Liver (tissue), 9 donors: ENCODE measurements around the gene PDCD6IP. TPM values are rescaled to one million over a fixed set of nuclear protein-coding genes. Genes with fewer than 3 reads are reported as not detected.
A peak's percentile ranks its signal among the peaks of the same experiment; 100 is the strongest.

ENCODE experiments used
- DNase-seq: peaks from one replicate; pipeline ENCODE4 v3.0.0-alpha.2; 2017; ENCODE audit warnings: low spot score
- H3K27ac ChIP-seq, 2 donors: one replicate each; pipeline ENCODE4 v1.7.0; 2013; ENCODE audit warnings: inconsistent platforms in 2 of 2, low read length in 2 of 2, control low read depth in 1 of 2, low read depth in 1 of 2, mild to moderate bottlenecking in 1 of 2
- H3K27me3 ChIP-seq, 4 donors: one replicate each; pipeline versions ENCODE4 v1.6.1 to v1.7.0; 2013; ENCODE audit warnings: low read length in 3 of 4, inconsistent platforms in 1 of 4, mild to moderate bottlenecking in 1 of 4, moderate library complexity in 1 of 4; ENCODE audit not compliant: control insufficient read depth in 4 of 4, insufficient read depth in 4 of 4
- H3K36me3 ChIP-seq, 4 donors: one replicate each; pipeline versions ENCODE4 v1.6.1 to v1.7.0; 2013; ENCODE audit warnings: low read length in 3 of 4, mild to moderate bottlenecking in 3 of 4, low read depth in 1 of 4, moderate library complexity in 1 of 4; ENCODE audit not compliant: control insufficient read depth in 4 of 4, insufficient read depth in 3 of 4
- H3K4me1 ChIP-seq, 4 donors: one replicate each; pipeline versions ENCODE4 v1.6.1 to v1.7.0; 2013; ENCODE audit warnings: low read length in 3 of 4, mild to moderate bottlenecking in 3 of 4, moderate library complexity in 1 of 4; ENCODE audit not compliant: control insufficient read depth in 4 of 4, insufficient read depth in 4 of 4
- H3K4me3 ChIP-seq, 3 donors: one replicate each; pipeline versions ENCODE4 v1.6.1 to v1.7.0; 2013; ENCODE audit warnings: low read length in 3 of 3, control low read depth in 1 of 3, low read depth in 1 of 3, mild to moderate bottlenecking in 1 of 3
- H3K9ac ChIP-seq, 2 donors: one replicate each; pipeline ENCODE4 v1.7.0; 2013; ENCODE audit warnings: low read length in 2 of 2, mild to moderate bottlenecking in 2 of 2, moderate library complexity in 2 of 2, control low read depth in 1 of 2, low read depth in 1 of 2
- H3K9me3 ChIP-seq, 4 donors: one replicate each; pipeline versions ENCODE4 v1.6.1 to v1.7.0; 2013; ENCODE audit warnings: low read length in 3 of 4; ENCODE audit not compliant: control insufficient read depth in 4 of 4
- ATF3 ChIP-seq: IDR thresholded peaks from 2 replicates; pipeline ENCODE4 v1.6.1; 2016; ENCODE audit warnings: antibody characterized with exemption
- CTCF ChIP-seq: fragments of 150-350 bp; IDR thresholded peaks from 2 replicates; pipeline ENCODE4 v1.5.1; 2017; ENCODE audit warnings: improper control_type of control experiment, low read depth, low read length; ENCODE audit not compliant: missing input control
- EGR1 ChIP-seq, 2 donors: IDR thresholded peaks; 2 replicates each; pipeline ENCODE4 v1.6.1; 2016 to 2018; ENCODE audit warnings: antibody characterized with exemption in 2 of 2, low read depth in 2 of 2
- FOXA1 ChIP-seq: IDR thresholded peaks from 2 replicates; pipeline ENCODE4 v1.6.1; 2016; ENCODE audit warnings: antibody characterized with exemption
- FOXA2 ChIP-seq: IDR thresholded peaks from 2 replicates; pipeline ENCODE4 v1.6.1; 2016; ENCODE audit warnings: antibody characterized with exemption
- GABPA ChIP-seq, 2 donors: IDR thresholded peaks in 1 of 2; conservative IDR thresholded peaks in 1 of 2; 2 replicates each; pipeline ENCODE4 v1.6.1; 2016; ENCODE audit warnings: antibody characterized with exemption in 2 of 2, mild to moderate bottlenecking in 1 of 2, moderate library complexity in 1 of 2
- HNF4G ChIP-seq: IDR thresholded peaks from 2 replicates; pipeline ENCODE4 v1.6.1; 2016; ENCODE audit warnings: antibody characterized with exemption
- MAX ChIP-seq: IDR thresholded peaks from 2 replicates; pipeline ENCODE4 v1.6.1; 2016; ENCODE audit warnings: antibody characterized with exemption
- RAD21 ChIP-seq, 2 donors: IDR thresholded peaks; 2 replicates each; pipeline ENCODE4 v1.6.1; 2016; ENCODE audit warnings: antibody characterized with exemption in 2 of 2, mild to moderate bottlenecking in 2 of 2
- REST ChIP-seq: IDR thresholded peaks from 2 replicates; pipeline ENCODE4 v1.6.1; 2016; ENCODE audit warnings: antibody characterized with exemption, mild to moderate bottlenecking
- RXRA ChIP-seq, 2 donors: IDR thresholded peaks; 2 replicates each; pipeline ENCODE4 v1.6.1; 2017 to 2018; ENCODE audit warnings: antibody characterized with exemption in 2 of 2, mild to moderate bottlenecking in 1 of 2
- SP1 ChIP-seq: IDR thresholded peaks from 2 replicates; pipeline ENCODE4 v1.6.1; 2018; ENCODE audit warnings: antibody characterized with exemption, mild to moderate bottlenecking
- YY1 ChIP-seq: IDR thresholded peaks from 2 replicates; pipeline ENCODE4 v1.6.1; 2016; ENCODE audit warnings: antibody characterized with exemption, mild to moderate bottlenecking
- WGBS: extraction: QIAGEN DNeasy Blood & Tissue Kit; methylation state at CpG from one replicate; pipeline ENCODE4 v1.1.7; 2013; 5-methylcytosine and 5-hydroxymethylcytosine counted together
- polyA plus RNA-seq, 2 donors: library from polyadenylated mRNA; stranded (reverse) in 1 of 2; unstranded in 1 of 2; fragments of 200-250 nt in 1 of 2; fragments of >200 nt in 1 of 2; fragmentation: Nextera tagmentation in 1 of 2; extraction: Ambion mirVana in 1 of 2; gene quantifications; one replicate each; pipeline versions ENCODE4 v1.2.1 to v1.2.3, GENCODE V29; 2013 to 2015
- total RNA-seq, 2 donors: library from RNA; depleted of rRNA; stranded (reverse); fragments of >200 nt; gene quantifications; one replicate each; pipeline ENCODE4 v1.2.3, GENCODE V29; 2014
- donor health status: healthy.
- donor health status: healthy.
- donor health status: healthy.
- donor health status: healthy.
- donor health status: healthy.

Gene PDCD6IP
- total and polyA plus RNA-seq, 4 donors = 31.9 to 73.8 (median 47.9) TPM

- Histone ChIP-seq H3K4me3 (no peak overlapping the region), H3K27ac (no peak overlapping the region), H3K4me1 (no peaks in the 10 kb centered on the region), H3K9me3 (no peaks in the 10 kb centered on the region), H3K27me3 (no peaks in the 10 kb centered on the region), H3K9ac (no peak overlapping the region), H3K36me3 (no peaks in the 10 kb centered on the region)
- TF ChIP-seq REST (no peak), GABPA (IDR thresholded peaks at IDR 0.05 in 1 of 2, conservative IDR thresholded peaks at IDR 0.05 in 1 of 2) (no peak), FOXA2 (no peak), CTCF (no peak), HNF4G (no peak), RXRA (IDR thresholded peaks at IDR 0.05) (no peak), ATF3 (no peak), SP1 (no peak), RAD21 (IDR thresholded peaks at IDR 0.05) (no peak), FOXA1 (no peak), EGR1 (IDR thresholded peaks at IDR 0.05; ENCODE audit: low read depth in 2 of 2) (no peak), MAX (no peak)
- peak; percentile 46 for DNase-seq
- WGBS = 85% methylated on average over 11 of the region's 11 CpGs
Observed at GRCh38 chr3:33900809-33901505, 102.5 kb downstream of the PDCD6IP start.

- H3K9me3 ChIP-seq = no peaks in the 10 kb centered on the region
- 79% methylated on average over 6 of the region's 6 CpGs for WGBS
- no peaks in the 10 kb centered on the region for H3K27me3 ChIP-seq
- no peaks in the 10 kb centered on the region for H3K36me3 ChIP-seq
- no peaks in the 10 kb centered on the region for H3K4me1 ChIP-seq
- H3K4me3 ChIP-seq = no peak overlapping the region
- no peak overlapping the region for H3K9ac ChIP-seq
- TF ChIP-seq RAD21 (IDR thresholded peaks at IDR 0.05) = no peak
- no peak for TF ChIP-seq EGR1 (IDR thresholded peaks at IDR 0.05; ENCODE audit: low read depth in 2 of 2)
- TF ChIP-seq YY1 = no peak
- no peak for TF ChIP-seq FOXA1
- DNase-seq = no peak
- no peak overlapping the region for H3K27ac ChIP-seq
Observed at GRCh38 chr3:33901862-33902563, 103.6 kb downstream of the PDCD6IP start.
